Measurements from ENCODE around the gene KIAA1217.
"Not testable (repeated sequence)": the region's sequence is repeated elsewhere in the genome, so short reads cannot be mapped to it uniquely, and the experiment has no call there.

The KIAA1217 gene

GRCh38 chr10:24343686-24344085 lies 134.7 kb downstream of the KIAA1217 start:
- H3K4me3 ChIP-seq (ENCODE audit: low read depth in 1 of 2, low read length in 2 of 2): no peak overlapping the region
- H3K9ac ChIP-seq (ENCODE audit: low read depth in 1 of 2, low read length in 2 of 2): no peak overlapping the region
- no peak overlapping the region for H3K27ac ChIP-seq (ENCODE audit: low read depth, low read length)
- no peaks in the 10 kb centered on the region for H3K36me3 ChIP-seq (ENCODE audit: control insufficient read depth in 1 of 2, insufficient read depth in 2 of 2, low read length in 2 of 2)
- no peaks in the 10 kb centered on the region for H3K27me3 ChIP-seq (ENCODE audit: control insufficient read depth in 1 of 2, insufficient read depth in 2 of 2, low read length in 2 of 2)
- H3K4me1 ChIP-seq (ENCODE audit: control insufficient read depth in 1 of 2, insufficient read depth in 2 of 2, low read length in 2 of 2): peaks cover 0 to 5% of the 10 kb centered on the region in 2 donors
- no peaks in the 10 kb centered on the region for H3K9me3 ChIP-seq (ENCODE audit: control insufficient read depth in 1 of 2, low read length in 2 of 2)

- Histone ChIP-seq H3K4me1 (ENCODE audit: control insufficient read depth in 1 of 2, insufficient read depth in 2 of 2, low read length in 2 of 2) (peaks cover 0 to 5% of the 10 kb centered on the region in 2 donors), H3K4me3 (ENCODE audit: low read depth in 1 of 2, low read length in 2 of 2) (no peak overlapping the region), H3K27me3 (ENCODE audit: control insufficient read depth in 1 of 2, insufficient read depth in 2 of 2, low read length in 2 of 2) (no peaks in the 10 kb centered on the region), H3K9ac (ENCODE audit: low read depth in 1 of 2, low read length in 2 of 2) (no peak overlapping the region), H3K36me3 (ENCODE audit: control insufficient read depth in 1 of 2, insufficient read depth in 2 of 2, low read length in 2 of 2) (no peaks in the 10 kb centered on the region), H3K27ac (ENCODE audit: low read depth, low read length) (no peak overlapping the region), H3K9me3 (ENCODE audit: control insufficient read depth in 1 of 2, low read length in 2 of 2) (no peaks in the 10 kb centered on the region)
Measured at GRCh38 chr10:24344279-24344678, 135.3 kb downstream of the KIAA1217 start.

- no peak overlapping the region for H3K27ac ChIP-seq (ENCODE audit: low read depth, low read length)
- H3K4me3 ChIP-seq (ENCODE audit: low read depth in 1 of 2, low read length in 2 of 2): no peak overlapping the region
- no peaks in the 10 kb centered on the region for H3K9me3 ChIP-seq (ENCODE audit: control insufficient read depth in 1 of 2, low read length in 2 of 2)
- H3K36me3 ChIP-seq (ENCODE audit: control insufficient read depth in 1 of 2, insufficient read depth in 2 of 2, low read length in 2 of 2): no peaks in the 10 kb centered on the region
- H3K9ac ChIP-seq (ENCODE audit: low read depth in 1 of 2, low read length in 2 of 2): no peak overlapping the region
- H3K27me3 ChIP-seq (ENCODE audit: control insufficient read depth in 1 of 2, insufficient read depth in 2 of 2, low read length in 2 of 2): no peaks in the 10 kb centered on the region
- peaks cover 0 to 5% of the 10 kb centered on the region in 2 donors for H3K4me1 ChIP-seq (ENCODE audit: control insufficient read depth in 1 of 2, insufficient read depth in 2 of 2, low read length in 2 of 2)
Measured at GRCh38 chr10:24344695-24345463, 135.9 kb downstream of the KIAA1217 start.

- Histone ChIP-seq H3K27me3 (ENCODE audit: control insufficient read depth in 1 of 2, insufficient read depth in 2 of 2, low read length in 2 of 2) (no peaks in the 10 kb centered on the region), H3K4me1 (ENCODE audit: control insufficient read depth in 1 of 2, insufficient read depth in 2 of 2, low read length in 2 of 2) (peaks cover 0 to 5% of the 10 kb centered on the region in 2 donors), H3K36me3 (ENCODE audit: control insufficient read depth in 1 of 2, insufficient read depth in 2 of 2, low read length in 2 of 2) (no peaks in the 10 kb centered on the region), H3K9ac (ENCODE audit: low read depth in 1 of 2, low read length in 2 of 2) (no peak overlapping the region), H3K27ac (ENCODE audit: low read depth, low read length) (no peak overlapping the region), H3K4me3 (ENCODE audit: low read depth in 1 of 2, low read length in 2 of 2) (no peak overlapping the region), H3K9me3 (ENCODE audit: control insufficient read depth in 1 of 2, low read length in 2 of 2) (no peaks in the 10 kb centered on the region)
Measured at GRCh38 chr10:24346877-24347519, 138.1 kb downstream of the KIAA1217 start.

- no peaks in the 10 kb centered on the region for H3K9me3 ChIP-seq (ENCODE audit: control insufficient read depth in 1 of 2, low read length in 2 of 2)
- peaks cover 0 to 5% of the 10 kb centered on the region in 2 donors for H3K4me1 ChIP-seq (ENCODE audit: control insufficient read depth in 1 of 2, insufficient read depth in 2 of 2, low read length in 2 of 2)
- H3K27ac ChIP-seq (ENCODE audit: low read depth, low read length): no peak overlapping the region
- no peak overlapping the region for H3K9ac ChIP-seq (ENCODE audit: low read depth in 1 of 2, low read length in 2 of 2)
- no peak overlapping the region for H3K4me3 ChIP-seq (ENCODE audit: low read depth in 1 of 2, low read length in 2 of 2)
- H3K27me3 ChIP-seq (ENCODE audit: control insufficient read depth in 1 of 2, insufficient read depth in 2 of 2, low read length in 2 of 2): no peaks in the 10 kb centered on the region
- no peaks in the 10 kb centered on the region for H3K36me3 ChIP-seq (ENCODE audit: control insufficient read depth in 1 of 2, insufficient read depth in 2 of 2, low read length in 2 of 2)
Measured at GRCh38 chr10:24349379-24350001, 140.6 kb downstream of the KIAA1217 start.

- no peak overlapping the region for H3K9ac ChIP-seq (ENCODE audit: low read depth in 1 of 2, low read length in 2 of 2)
- no peak overlapping the region for H3K27ac ChIP-seq (ENCODE audit: low read depth, low read length)
- H3K36me3 ChIP-seq (ENCODE audit: control insufficient read depth in 1 of 2, insufficient read depth in 2 of 2, low read length in 2 of 2): no peaks in the 10 kb centered on the region
- H3K27me3 ChIP-seq (ENCODE audit: control insufficient read depth in 1 of 2, insufficient read depth in 2 of 2, low read length in 2 of 2): no peaks in the 10 kb centered on the region
- no peaks in the 10 kb centered on the region for H3K9me3 ChIP-seq (ENCODE audit: control insufficient read depth in 1 of 2, low read length in 2 of 2)
- H3K4me3 ChIP-seq (ENCODE audit: low read depth in 1 of 2, low read length in 2 of 2): no peak overlapping the region
- H3K4me1 ChIP-seq (ENCODE audit: control insufficient read depth in 1 of 2, insufficient read depth in 2 of 2, low read length in 2 of 2): no peaks in the 10 kb centered on the region
Measured at GRCh38 chr10:24350070-24350921, 141.4 kb downstream of the KIAA1217 start.

- not testable (repeated sequence) for H3K4me3 ChIP-seq (ENCODE audit: low read depth in 1 of 2, low read length in 2 of 2); H3K9ac ChIP-seq (ENCODE audit: low read depth in 1 of 2, low read length in 2 of 2); H3K9me3 ChIP-seq (ENCODE audit: control insufficient read depth in 1 of 2, low read length in 2 of 2); H3K27ac ChIP-seq (ENCODE audit: low read depth, low read length); H3K27me3 ChIP-seq (ENCODE audit: control insufficient read depth in 1 of 2, insufficient read depth in 2 of 2, low read length in 2 of 2); H3K4me1 ChIP-seq (ENCODE audit: control insufficient read depth in 1 of 2, insufficient read depth in 2 of 2, low read length in 2 of 2); H3K36me3 ChIP-seq (ENCODE audit: control insufficient read depth in 1 of 2, insufficient read depth in 2 of 2, low read length in 2 of 2)
Measured at GRCh38 chr10:24350922-24351225, 141.9 kb downstream of the KIAA1217 start.

- H3K27ac ChIP-seq (ENCODE audit: low read depth, low read length): no peak overlapping the region
- H3K4me1 ChIP-seq (ENCODE audit: control insufficient read depth in 1 of 2, insufficient read depth in 2 of 2, low read length in 2 of 2): no peaks in the 10 kb centered on the region
- no peaks in the 10 kb centered on the region for H3K36me3 ChIP-seq (ENCODE audit: control insufficient read depth in 1 of 2, insufficient read depth in 2 of 2, low read length in 2 of 2)
- H3K9ac ChIP-seq (ENCODE audit: low read depth in 1 of 2, low read length in 2 of 2): no peak overlapping the region
- H3K27me3 ChIP-seq (ENCODE audit: control insufficient read depth in 1 of 2, insufficient read depth in 2 of 2, low read length in 2 of 2): no peaks in the 10 kb centered on the region
- H3K4me3 ChIP-seq (ENCODE audit: low read depth in 1 of 2, low read length in 2 of 2): no peak overlapping the region
- no peaks in the 10 kb centered on the region for H3K9me3 ChIP-seq (ENCODE audit: control insufficient read depth in 1 of 2, low read length in 2 of 2)
Measured at GRCh38 chr10:24351961-24352360, 143.0 kb downstream of the KIAA1217 start.

GRCh38 chr10:24352399-24352798 lies 143.5 kb downstream of the KIAA1217 start:
- H3K4me3 ChIP-seq (ENCODE audit: low read depth in 1 of 2, low read length in 2 of 2): no peak overlapping the region
- no peaks in the 10 kb centered on the region for H3K4me1 ChIP-seq (ENCODE audit: control insufficient read depth in 1 of 2, insufficient read depth in 2 of 2, low read length in 2 of 2)
- no peak overlapping the region for H3K9ac ChIP-seq (ENCODE audit: low read depth in 1 of 2, low read length in 2 of 2)
- H3K9me3 ChIP-seq (ENCODE audit: control insufficient read depth in 1 of 2, low read length in 2 of 2): no peaks in the 10 kb centered on the region
- H3K27ac ChIP-seq (ENCODE audit: low read depth, low read length): no peak overlapping the region
- no peaks in the 10 kb centered on the region for H3K36me3 ChIP-seq (ENCODE audit: control insufficient read depth in 1 of 2, insufficient read depth in 2 of 2, low read length in 2 of 2)
- no peaks in the 10 kb centered on the region for H3K27me3 ChIP-seq (ENCODE audit: control insufficient read depth in 1 of 2, insufficient read depth in 2 of 2, low read length in 2 of 2)

- Histone ChIP-seq H3K4me1 (ENCODE audit: control insufficient read depth in 1 of 2, insufficient read depth in 2 of 2, low read length in 2 of 2) (no peaks in the 10 kb centered on the region), H3K36me3 (ENCODE audit: control insufficient read depth in 1 of 2, insufficient read depth in 2 of 2, low read length in 2 of 2) (no peaks in the 10 kb centered on the region), H3K4me3 (ENCODE audit: low read depth in 1 of 2, low read length in 2 of 2) (no peak overlapping the region), H3K27me3 (ENCODE audit: control insufficient read depth in 1 of 2, insufficient read depth in 2 of 2, low read length in 2 of 2) (no peaks in the 10 kb centered on the region), H3K9ac (ENCODE audit: low read depth in 1 of 2, low read length in 2 of 2) (no peak overlapping the region), H3K9me3 (ENCODE audit: control insufficient read depth in 1 of 2, low read length in 2 of 2) (no peaks in the 10 kb centered on the region), H3K27ac (ENCODE audit: low read depth, low read length) (no peak overlapping the region)
Measured at GRCh38 chr10:24353319-24353718, 144.4 kb downstream of the KIAA1217 start.

All from duodenal mucosa (tissue), 2 donors.